HG03139 (cell line): Measurements from ENCODE around the gene CLPSL2.

Experiments
- ATAC-seq: cut with Tn5 transposase; IDR thresholded peaks from one replicate; pipeline ENCODE4 v1.9.1; 2021; ENCODE audit not compliant: unreplicated experiment

CLPSL2 gene

GRCh38 chr6:35786810-35787209 lies 10.4 kb downstream of the CLPSL2 start:
- no peak for ATAC-seq

DNA sequence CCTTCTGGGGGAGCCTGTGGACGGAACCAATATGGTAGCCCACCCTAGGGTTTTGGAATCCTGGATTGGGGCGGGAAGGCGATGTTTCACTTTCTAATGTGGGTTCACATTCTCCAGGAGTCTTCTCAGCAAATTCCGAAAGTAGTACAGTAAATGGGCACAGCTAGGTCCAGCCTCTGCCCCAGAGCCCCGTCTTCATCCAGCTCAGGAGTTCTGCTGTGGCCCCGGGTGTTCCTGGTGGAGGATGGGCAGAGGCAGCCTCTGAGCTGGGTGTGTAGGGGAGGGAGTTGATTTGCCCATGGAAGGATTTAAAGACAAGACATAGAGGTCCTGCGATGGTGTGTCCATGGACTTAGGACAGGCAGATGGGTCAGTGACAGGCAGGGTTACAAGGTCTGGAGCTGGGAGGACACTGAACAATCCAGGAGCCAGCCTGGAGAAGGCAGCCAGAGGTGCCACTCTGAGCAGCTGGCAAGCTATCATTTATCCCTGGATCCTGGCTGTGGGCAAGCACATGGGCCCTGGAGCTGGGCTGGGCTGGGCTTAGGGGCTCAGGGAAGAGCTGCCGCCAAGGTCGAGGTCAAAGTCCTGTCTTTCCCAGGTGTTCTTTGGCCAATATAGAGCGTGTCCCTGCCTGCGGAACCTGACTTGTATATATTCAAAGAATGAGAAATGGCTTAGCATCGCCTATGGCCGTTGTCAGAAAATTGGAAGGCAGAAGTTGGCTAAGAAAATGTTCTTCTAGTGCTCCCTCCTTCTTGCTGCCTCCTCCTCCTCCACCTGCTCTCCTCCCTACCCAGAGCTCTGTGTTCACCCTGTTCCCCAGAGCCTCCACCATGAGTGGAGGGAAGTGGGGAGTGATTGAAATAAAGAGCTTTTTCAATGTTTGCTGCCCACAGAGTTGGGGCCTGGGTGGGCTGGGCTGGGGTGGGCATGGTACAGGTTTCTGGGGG lies 11.1 kb downstream of the CLPSL2 start:
- no peak for ATAC-seq

DNA sequence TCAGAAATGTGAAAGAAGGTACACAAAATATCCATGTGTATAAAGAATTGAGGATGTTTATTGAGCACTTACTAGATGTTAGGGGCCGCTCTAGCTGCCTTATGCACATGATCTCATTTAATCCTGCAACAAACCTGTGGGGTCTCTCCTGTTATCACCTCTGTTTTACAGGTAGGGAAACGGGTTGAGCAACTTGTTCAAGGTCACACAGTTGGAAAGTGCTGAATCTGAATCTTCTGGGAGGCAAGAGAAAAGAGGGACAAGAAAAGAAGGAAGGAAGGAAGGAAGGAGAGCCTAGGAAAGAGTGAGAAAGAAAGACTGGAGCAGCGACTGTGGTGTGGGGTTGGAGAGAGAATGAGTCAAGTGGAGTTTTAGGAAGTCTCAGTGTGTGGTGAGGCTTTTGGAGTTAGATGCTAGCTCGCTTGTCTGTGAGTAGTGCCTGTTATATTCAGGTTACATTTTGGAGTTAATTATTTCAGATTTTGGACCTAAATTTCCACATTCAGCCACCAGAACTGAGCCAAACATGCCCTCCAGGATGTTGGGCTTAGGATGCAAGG lies 12.1 kb downstream of the CLPSL2 start:
- no peak for ATAC-seq

DNA sequence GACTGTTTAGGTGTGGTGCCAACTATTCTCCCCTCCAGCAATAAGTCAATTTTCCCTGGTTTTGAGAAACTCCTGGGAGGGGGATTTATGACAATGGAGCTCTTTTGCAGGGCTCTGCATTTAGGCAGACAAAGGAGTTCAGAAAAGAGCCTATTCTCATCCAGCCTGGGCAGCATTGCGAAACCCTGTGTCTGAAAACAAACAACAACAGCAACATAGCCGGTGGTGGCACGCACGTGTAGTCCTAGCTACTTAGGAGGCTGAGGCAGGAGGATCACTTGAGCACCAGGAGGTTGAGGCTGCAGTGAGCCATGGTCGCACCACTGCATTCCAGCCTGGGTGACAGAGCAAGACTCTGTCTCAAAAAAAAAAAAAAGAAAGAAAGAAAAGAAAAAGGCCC lies 14.3 kb downstream of the CLPSL2 start:
- no peak for ATAC-seq

GRCh38 chr6:35794536-35795452 lies 18.4 kb downstream of the CLPSL2 start:
- ATAC-seq: no peak

- no peak for ATAC-seq
Measured at GRCh38 chr6:35795453-35796071, 19.2 kb downstream of the CLPSL2 start.

- no peak for ATAC-seq
Measured at GRCh38 chr6:35796236-35796635, 19.8 kb downstream of the CLPSL2 start.

GRCh38 chr6:35797837-35798526 lies 21.6 kb downstream of the CLPSL2 start:
- ATAC-seq: no peak

GRCh38 chr6:35798706-35799105 lies 22.3 kb downstream of the CLPSL2 start:
- no peak for ATAC-seq

- ATAC-seq: no peak
Measured at GRCh38 chr6:35801148-35801547, 24.8 kb downstream of the CLPSL2 start.

DNA sequence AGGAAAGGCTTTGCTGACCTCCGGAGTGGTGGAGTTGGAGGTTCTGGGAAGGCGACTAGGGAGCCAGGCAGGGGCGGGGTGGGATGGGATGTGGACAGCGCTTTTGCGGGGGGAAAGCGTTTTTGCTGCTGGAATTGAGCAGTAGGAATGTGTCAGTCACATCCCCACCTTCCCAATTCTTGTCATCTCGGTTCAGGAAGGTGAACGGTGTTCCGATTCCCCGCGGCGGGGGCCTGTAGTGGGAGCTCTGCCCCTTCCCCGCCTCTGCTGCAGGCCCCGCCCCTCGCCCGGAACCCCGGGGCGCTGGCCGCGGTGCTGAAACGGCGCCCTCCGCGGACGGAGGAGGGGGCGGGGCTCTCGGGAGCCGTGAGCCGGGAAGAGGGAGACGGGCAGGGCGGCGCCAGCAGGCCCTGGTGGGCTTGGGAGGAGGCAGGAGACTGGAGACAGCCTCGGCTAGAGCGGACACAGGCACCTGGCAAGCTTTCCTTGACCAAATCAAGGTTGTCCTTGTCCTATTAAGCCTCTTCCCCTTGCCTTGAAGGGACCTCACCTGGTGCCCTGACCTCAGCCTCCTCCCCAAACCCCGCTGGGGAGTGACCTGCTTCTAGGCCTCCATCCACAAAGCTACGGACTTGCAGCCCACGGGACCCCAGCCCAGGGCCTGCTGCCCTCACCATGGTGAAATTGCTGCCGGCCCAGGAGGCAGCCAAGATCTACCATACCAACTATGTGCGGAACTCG lies 28.8 kb downstream of the CLPSL2 start, which contains the start of gene LHFPL5:
Gene LHFPL5 (plus strand): TSS at position 357 of the 741 bp plus-strand sequence. CDS start 319 bp downstream, at position 676.
- no peak for ATAC-seq

- no peak for ATAC-seq
Measured at GRCh38 chr6:35808688-35809087, 32.3 kb downstream of the CLPSL2 start.

- no peak for ATAC-seq
Measured at GRCh38 chr6:35809809-35810208, 33.4 kb downstream of the CLPSL2 start.

- no peak for ATAC-seq
Measured at GRCh38 chr6:35810971-35811698, 34.7 kb downstream of the CLPSL2 start.

GRCh38 chr6:35811699-35811995 lies 35.2 kb downstream of the CLPSL2 start:
- ATAC-seq: no peak

DNA sequence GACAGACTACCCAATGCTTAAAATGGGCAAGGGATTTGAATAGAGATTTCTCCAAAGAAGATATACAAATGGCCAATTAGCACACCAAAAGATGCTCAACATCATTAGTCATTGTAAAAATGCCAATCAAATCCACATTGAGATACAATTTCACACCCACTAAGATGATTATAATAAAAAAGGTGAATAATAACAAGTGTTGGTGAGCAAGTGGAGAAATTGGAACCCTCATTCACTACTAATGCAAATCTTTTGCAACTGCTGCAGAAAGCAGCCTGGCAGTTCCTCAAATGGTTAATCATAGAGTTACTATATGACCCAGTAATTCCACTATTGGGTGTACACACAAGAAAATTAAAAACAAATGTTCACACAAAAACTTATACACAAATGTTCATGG lies 41.1 kb downstream of the CLPSL2 start:
- ATAC-seq: no peak

DNA sequence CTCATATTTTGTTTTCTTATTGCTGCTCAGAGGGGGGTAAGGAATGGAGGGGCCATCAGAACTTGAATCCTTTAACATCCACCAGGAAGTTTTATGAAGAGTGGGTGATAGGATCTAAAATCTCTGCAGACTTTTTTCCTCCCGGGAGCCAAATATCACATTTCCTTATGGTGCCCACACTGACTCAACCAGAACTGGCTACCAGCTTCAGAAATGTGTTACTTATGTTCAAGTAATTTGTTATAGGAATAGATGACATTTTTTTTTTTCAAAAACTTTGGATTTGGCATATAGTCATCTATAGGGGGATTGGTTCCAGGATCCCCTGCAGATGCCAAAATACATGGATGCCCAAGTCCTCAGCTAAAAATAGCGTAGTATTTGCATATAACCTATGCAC lies 47.2 kb downstream of the CLPSL2 start:
- ATAC-seq: no peak

GRCh38 chr6:35824552-35825192 lies 48.3 kb downstream of the CLPSL2 start:
- ATAC-seq: no peak
